GM18909 (cell line): ENCODE results near the gene MTG2.
A peak's percentile ranks its signal among the peaks of the same experiment; 100 is the strongest.

Source experiments
- ATAC-seq: cut with Tn5 transposase; IDR thresholded peaks from one replicate; pipeline ENCODE4 v1.9.1; 2021; ENCODE audit warnings: mild to moderate bottlenecking; ENCODE audit not compliant: unreplicated experiment, poor library complexity

MTG2 gene, protein sequence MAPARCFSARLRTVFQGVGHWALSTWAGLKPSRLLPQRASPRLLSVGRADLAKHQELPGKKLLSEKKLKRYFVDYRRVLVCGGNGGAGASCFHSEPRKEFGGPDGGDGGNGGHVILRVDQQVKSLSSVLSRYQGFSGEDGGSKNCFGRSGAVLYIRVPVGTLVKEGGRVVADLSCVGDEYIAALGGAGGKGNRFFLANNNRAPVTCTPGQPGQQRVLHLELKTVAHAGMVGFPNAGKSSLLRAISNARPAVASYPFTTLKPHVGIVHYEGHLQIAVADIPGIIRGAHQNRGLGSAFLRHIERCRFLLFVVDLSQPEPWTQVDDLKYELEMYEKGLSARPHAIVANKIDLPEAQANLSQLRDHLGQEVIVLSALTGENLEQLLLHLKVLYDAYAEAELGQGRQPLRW

DNA sequence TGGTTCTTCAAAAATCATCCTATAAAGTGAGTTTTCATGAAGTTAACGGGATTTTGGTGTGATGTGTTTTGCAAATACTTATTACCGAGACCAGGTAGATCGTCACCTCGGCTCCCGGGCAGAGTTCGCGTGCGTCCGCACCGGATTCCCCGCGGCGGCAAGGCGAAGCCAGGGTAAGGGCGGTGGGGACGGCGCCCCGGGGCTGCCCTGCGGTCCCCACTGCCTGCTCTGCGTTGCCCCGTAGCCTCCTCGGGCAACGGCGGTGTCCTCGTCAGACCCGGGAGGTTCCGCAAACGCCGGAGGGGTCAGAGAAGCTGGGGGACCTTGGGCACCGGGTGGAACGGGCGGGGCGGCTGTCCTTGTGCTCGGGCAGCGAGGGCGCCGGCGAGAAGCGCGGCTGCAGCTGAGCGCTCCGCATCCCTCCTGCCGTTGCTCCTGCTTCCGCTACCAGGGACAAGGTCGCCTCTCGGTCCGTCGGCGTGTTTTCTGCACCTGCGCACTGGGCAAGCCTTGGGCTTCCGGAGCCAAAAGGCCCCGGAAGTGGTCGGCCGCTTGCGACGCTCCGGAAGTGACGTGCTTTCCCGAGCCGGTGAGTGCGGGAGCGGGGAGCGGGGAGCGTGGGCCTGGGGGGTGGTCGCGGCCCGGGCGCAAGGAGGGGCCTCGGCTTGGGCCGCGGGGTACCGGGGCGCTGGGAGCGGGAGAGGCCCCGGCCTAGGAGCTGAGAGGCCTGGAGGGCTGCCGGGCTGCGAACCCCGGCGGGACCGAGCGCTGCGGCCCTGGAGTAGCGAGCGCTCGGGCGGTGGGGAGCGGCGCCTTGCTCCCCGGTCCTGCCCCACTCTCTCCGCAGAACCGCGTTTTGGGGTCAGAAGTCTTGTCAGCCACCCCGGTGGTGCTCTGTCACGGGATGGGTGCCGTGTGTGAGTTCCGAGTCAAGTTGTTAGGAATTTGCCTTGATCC is at the start of gene MTG2:
Gene MTG2, plus strand, starts transcription at position 560 of the 957 bp plus-strand sequence. CDS start 10,393 bp downstream, outside the sequence.
- peak; percentile 92 for ATAC-seq

DNA sequence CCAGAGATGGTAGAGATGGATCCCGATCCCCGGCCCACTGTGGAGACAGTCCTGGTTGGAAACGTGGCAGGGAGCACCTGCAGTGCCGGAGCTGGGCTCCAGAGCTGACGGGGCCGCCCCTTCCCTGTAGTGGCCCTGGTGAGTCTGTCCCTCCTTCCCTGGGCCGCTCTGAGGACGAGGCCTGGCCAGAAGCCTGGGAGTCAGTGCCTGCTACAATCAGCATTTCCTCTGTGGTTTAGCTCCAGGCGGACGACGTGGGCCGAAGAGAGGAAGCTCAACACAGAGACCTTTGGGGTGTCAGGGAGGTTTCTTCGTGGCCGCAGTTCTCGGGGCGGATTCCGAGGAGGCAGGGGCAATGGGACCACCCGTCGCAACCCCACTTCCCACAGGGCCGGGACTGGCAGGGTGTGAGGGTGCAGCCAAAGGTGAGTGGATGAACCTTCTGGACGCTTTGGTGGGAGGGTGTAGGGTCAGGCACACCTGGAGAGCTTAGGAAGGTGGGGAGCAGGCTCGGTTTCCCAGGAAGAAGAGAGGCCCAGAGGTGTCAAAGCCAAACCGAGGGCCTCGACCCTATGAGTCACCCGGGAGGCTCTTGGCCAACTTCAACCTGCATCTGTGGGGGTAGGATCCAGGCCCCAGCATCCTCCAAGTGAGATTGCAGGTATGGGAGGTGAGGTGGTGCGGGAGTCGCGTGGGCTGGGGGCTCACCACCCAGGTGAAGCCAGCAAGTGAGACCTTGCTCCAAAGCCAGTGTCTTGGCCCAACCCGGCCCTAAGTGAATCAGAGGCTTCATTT is 49.6 kb upstream of the MTG2 start:
- no peak for ATAC-seq

DNA sequence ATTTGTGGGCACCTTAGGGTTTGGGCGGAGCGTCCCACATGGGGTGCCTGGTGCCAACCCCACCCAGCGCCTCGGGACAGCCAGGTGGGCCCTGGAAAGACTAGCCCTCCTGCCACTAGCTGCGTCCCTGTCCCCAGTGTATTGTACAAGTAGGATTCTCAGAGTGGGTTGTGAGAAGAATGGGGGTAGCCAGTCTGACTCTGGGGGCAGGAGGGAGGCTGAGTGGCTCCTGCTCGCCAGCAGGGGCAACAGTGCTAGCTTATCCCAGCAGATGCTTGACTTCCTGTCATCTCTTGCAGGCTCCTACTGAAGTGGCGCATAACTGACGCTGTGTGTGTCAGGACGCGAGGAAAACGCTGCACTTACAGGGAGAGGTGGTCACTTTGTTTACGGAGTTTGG is 49.0 kb upstream of the MTG2 start:
- no peak for ATAC-seq

DNA sequence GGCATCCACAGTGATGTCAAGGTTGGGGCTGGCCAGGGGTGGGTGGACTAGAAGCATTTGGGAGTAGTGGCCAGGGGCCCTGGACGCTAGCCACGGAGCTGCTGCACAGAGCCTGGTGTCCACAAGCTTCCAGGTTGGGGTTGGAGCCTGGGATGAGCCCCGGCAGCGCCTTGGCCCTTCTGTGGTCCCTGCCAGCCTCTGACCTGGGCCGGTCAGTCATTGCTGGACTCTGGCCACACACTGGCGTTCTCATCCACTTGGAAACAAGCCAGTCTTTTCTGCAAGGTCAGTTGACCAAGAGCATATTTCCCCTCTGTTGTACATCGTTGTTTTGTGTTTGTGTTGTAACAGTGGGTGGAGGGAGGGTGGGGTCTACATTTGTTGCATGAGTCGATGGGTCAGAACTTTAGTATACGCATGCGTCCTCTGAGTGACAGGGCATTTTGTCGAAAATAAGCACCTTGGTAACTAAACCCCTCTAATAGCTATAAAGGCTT is 48.0 kb upstream of the MTG2 start:
- no peak for ATAC-seq

DNA sequence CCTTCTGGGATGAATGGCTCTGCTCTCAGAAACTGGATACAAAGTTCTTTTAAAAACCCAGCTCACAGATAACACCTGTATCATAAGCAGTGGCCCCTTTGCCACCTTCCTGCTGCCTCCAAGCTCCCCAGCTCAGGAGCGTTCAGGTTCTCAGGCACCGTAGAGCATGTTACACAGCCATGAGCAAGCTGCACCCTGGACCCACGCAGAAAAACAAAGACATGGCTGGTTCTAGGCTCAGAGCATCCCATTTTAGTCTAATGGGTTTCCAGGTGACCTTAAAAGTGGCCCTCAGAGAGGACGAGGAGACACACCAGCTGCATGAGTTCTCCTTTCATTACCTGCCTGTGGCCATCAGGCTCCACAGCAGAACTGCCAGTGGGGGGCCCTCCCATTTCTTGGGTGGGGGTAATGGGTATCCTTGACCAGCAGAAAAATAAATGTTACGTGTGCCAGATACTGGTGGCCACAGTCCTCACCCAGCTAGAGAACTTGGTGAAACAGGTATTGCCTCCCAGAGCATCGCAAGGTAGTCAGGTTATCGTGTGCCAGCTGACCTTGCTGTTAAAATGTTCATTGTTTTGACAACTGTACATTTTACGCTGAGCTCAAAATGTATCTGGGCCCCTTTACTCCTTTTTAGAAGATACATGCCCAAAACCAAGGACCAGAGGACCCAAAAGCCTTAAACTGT is 47.1 kb upstream of the MTG2 start:
- no peak for ATAC-seq

DNA sequence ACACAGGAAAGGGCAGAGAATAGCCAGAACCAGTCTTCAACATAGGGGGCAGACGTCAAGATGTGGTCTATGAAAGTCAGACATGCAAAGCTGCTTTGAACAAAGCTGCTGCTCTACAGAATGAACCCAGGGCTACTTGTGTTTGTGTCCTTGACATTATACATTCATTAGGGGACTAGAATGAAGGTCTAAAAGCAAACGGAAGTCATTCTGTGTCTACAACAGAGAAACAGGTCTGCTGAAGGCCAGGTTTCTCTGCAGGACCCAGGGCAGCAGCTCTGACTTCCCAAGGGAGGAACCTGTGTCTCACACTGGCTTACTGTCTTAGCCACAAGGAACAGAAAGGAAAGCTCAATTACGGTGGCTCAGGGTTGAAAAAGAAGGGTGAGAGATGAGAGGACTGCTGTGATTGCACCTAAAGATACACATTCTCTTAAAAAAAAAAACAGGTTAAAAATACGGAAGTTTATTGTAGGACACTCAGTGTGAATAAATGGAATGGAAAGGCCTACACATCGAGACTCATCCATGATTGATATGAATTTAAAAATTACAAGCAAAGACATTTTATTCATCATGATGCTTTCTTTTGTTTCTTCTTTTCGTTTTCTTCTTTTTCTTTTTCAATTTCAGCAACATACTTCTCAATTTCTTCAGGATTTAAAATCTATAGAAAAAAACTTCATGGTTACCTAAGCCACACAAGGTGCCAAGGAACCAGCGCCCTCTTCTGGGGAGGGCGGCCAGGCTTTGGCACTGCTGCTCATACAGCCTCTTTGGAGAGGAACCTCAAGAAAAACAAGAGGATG is 46.3 kb upstream of the MTG2 start:
- ATAC-seq = no peak

DNA sequence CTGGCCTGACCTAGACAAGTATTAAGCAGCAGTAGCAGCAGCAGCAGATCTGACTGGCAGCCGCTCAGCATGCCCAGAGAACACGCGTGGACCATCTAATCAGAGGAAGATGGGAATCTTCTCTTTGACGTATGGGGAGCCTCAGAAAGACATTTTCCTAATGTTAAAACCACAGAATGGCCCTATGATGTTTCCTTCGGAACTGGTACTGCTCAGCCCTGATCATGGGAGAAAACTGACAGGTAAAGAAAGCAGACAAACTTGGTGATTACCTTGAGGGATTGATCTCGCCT is 45.8 kb upstream of the MTG2 start:
- ATAC-seq = no peak

DNA sequence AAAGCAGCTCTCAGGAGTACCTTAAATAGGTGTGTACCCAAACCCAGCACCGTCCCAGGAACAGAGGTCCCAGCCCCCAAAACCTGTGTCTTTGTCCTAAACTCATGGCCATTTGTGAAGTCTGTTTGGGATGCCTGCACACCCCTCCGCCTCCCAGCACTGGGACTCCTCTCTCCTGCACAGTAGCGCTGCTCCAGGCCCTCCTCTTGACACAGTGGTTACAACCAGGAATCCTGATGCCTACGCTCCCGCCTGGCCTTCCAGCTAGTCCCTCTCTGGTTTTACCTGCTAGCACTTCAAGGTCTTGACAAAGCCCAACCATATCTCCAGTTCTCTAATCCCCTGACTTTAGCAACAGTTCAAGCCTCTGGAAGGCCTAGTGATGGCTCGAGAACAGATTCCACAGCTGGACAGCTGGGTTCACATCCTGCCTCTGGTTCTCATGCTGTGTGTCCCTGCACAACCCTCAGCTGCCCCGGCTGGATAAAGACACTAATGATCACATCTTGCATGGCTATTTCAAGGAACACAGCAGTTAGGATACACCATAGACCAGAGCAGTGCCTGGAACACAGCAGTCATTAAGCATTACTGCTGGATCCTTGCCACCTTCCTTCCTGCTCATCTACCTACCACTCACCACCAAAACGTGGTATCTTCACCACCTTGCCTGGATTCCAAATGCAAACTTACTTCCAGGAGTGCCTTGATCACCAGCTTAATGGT is 45.2 kb upstream of the MTG2 start:
- ATAC-seq = no peak

DNA sequence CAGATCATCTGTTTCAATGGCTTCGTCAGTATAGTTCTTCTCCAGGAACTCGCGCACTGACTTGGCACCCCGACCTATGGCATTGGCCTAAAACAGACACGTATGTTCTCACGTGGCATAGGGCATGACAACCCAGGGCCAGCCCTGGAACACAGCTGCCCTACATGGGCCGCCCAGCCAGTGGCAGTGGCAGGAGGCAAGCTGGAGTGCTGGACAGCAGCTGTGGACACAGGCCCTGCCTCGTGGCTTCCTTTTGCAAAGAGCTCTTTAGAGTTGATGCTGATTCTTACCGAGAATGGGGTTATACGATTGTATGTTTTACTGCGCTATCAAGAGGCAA is 44.7 kb upstream of the MTG2 start:
- ATAC-seq = no peak

DNA sequence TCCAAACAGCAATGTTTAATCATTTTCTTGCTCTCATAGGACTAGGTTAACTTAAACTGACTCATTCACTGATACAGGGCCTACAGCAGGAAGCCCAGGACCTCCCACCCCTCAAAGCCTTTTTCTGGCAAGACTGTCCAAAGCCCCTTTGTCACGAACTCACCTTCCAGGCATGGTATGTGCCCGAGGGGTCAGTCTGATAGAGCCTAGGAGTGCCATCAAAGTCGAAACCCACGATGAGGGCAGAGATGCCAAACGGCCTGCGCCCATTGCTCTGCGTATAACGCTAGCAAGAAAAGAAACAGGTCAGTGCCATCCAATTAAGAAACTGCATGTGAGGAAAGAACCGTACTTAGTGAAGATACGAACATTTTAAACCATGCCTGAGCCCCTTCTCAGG is 43.9 kb upstream of the MTG2 start:
- no peak for ATAC-seq

DNA sequence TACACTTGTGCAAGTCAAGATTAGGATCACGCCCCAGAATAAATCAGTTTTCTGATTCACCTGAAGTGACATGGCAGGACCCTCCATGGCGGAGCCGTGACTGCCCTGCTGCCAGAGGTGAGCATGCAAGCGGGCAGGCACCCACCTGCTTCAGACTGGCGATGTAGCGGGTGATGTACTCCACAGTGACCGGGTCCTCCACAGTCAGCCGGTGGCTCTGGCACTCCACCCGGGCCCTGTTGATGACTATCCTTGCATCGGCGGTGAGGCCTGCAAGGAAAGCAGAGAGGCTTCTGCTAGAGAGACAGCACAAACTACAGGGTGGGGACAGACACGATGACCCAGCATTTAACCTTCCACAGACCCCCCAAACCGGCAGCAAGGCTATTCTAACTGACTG is 43.2 kb upstream of the MTG2 start:
- no peak for ATAC-seq

DNA sequence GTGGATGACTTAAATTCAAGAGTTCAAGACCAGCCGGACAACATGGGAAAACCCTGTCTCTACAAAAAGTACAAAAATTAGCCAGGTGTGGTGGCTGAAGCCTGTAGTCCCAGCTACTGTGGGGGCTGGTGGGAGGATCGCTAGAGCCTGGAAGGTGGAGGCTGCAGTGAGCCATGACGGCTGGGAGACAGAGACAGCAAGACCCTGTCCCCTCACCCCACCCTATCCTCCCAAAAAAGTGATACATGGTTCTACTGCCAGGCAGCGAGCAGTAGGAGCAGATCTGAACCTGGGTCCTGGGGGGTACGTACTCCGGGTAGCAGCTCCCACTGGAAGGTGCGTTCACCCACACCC is 41.8 kb upstream of the MTG2 start:
- ATAC-seq = no peak

DNA sequence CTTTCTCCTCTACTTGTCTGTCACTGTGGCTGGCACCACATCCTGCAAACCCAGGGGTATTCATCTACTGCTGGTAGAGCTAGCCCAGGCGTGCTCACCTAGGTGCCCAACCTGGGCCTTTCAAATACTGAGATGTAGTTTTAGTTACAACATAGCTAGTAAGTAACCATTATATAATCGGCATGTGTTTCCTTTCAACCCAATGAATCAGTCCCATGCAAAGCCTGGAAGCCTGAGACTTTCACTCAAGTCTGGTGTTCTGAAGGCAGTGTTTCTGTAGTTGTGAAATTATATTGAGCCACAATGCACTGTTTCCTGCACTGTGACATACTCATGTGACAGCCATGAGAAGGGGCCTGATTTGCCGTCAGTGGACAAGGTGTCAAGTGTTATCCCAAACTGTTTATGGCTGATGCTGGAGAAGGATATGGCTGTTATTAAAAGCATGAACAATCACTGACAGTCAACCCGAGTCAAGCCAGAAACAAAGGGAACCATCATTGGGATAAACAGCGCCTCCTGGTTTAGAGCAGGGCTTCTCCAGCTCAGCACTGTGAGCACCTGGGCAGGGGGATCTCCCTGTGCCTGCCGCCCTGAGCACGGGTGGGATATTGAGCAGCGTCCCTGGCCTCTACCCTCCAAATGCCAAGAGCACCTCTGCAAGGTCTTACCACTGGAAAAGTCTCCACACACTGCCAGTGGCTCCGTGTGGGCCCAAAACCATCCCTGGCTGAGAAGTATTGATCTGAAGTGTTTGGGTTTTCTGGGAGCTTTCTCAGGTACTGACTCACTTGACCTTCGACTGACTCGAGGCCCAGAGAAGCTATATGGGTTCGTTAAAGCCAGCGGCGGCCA is 41.2 kb upstream of the MTG2 start:
- no peak for ATAC-seq

DNA sequence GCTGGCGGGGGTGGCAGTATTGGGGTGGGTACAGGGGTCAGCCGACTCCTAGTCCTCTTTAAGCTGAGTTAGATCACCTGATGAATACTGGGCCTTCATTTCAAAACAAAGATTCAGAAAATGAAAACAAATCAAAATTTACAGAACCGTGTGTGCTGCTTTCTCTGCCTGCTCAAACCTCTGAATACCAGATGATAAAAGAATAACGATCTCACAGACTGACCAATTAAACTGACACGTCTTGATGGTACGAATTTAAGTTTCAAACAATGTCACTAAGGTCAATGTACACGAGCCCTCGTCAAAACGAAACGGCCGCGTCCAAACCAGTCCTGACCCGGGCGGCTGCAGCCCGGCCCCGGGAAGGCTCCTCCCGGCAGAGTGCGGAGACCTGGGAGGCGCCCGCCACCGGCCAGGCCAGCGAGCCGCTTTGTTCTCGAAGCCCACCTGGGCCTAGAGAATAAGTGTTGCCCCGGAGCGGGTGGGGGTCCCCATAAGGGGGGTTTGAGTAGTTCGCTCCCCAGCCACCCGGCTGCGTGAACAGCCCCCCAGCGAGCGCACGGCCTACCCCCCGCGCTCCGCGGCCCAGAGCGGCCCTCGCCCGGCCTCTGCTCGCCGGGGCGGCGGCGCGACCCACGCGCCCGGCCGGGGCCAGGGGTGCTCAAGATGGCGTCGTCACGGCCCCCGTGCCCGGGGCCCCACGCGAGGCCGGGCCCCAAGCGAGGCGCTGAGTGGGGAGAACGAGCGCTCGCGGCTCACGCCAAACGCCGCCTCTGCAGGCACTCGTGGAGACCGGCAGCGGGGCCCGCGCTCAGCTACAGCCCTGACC is 40.4 kb upstream of the MTG2 start:
- ATAC-seq = peak; percentile 22

DNA sequence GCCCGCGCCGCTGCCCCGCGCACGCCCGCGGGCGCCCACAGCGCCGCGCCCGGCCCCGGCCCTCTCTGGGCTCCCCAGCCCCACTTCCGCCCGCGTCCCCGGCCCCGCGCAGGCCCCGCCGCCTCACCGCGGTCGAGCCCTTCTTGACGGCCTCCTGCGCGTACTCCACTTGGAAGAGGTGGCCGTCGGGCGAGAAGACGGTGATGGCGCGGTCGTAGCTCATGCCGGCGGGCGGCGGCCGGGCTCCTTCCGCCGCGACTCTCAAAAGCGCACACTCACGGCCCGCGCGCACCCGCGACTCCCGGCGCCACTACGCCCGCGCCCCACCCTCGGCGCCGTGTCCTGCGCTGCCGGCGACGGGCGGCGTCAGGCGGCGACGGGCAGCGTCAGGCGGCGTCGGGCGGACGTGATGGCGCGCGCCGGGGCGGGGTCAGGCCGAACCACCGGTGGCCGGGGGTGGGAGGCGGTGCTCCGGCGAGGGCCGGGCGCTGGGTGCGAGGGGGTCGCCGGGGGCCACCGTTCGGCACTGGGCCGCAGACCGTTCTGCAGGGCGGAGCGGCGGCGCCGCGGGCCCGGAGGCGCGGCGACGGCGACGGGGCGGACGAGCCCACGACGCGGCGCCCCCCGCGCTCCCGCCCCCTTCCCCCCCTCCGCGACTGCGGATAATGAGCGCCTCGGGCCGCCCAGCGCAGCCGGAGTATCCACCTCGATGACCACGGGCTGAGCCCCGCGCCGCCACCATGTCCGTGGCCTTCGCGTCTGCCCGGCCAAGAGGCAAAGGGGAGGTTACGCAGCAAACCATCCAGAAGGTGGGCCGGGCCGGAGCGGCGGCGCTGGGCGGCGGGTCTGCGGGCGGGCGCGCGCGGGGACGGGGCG is 39.5 kb upstream of the MTG2 start, which contains the start of the genes PSMA7 and SS18L1:
Gene PSMA7, minus strand, starts transcription at position 314 of the 876 bp plus-strand sequence. Its CDS starts 91 bp downstream, at position 223.
Gene SS18L1, plus strand, starts transcription at position 689 of the 876 bp plus-strand sequence. Its CDS starts 52 bp downstream, at position 741.
- ATAC-seq = peak; percentile 75
